ENCODE results near the gene GORASP2. TPM values are rescaled to one million over a fixed set of nuclear protein-coding genes. Genes with fewer than 3 reads are reported as not detected.
A peak's percentile ranks its signal among the peaks of the same experiment; 100 is the strongest.

Gene GORASP2
- polyA plus RNA-seq, 1 experiment, result 222 TPM

DNA sequence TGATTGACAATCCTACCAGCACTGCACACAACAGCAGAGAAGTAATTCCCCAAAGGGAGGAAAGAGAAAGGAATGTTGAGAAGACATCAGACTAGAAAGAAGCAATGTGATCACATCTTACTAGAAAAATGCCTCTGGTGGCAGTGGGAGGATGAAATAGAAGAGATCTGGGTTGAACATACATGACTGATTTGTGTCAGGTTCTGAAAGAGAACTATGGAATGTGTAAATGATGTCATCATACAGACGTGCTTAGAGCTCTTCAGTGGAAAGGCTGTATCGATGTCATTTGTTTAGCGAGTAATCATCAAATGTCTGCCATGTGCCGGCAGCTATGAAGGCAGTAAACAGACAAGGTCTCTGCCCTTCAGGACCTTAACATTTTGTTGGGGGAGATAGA lies 24.9 kb downstream of the GORASP2 start:
- H3K27ac ChIP-seq (ENCODE audit: low read depth, low read length), result no peak overlapping the region
- no peaks in the 10 kb centered on the region for H3K27me3 ChIP-seq (ENCODE audit: control insufficient read depth, insufficient read depth, low read length)
- no peaks in the 10 kb centered on the region for H3K9me3 ChIP-seq (ENCODE audit: control insufficient read depth, insufficient read depth, low read length)
- ChIA-PET POLR2A (interaction anchor here (0.6 kb wide), 1 partner anchor 938 kb away, joined by 3 read pairs; no protein-coding TSS in a partner anchor), CTCF (no interaction called here)
- TF ChIP-seq, protein P1, sequence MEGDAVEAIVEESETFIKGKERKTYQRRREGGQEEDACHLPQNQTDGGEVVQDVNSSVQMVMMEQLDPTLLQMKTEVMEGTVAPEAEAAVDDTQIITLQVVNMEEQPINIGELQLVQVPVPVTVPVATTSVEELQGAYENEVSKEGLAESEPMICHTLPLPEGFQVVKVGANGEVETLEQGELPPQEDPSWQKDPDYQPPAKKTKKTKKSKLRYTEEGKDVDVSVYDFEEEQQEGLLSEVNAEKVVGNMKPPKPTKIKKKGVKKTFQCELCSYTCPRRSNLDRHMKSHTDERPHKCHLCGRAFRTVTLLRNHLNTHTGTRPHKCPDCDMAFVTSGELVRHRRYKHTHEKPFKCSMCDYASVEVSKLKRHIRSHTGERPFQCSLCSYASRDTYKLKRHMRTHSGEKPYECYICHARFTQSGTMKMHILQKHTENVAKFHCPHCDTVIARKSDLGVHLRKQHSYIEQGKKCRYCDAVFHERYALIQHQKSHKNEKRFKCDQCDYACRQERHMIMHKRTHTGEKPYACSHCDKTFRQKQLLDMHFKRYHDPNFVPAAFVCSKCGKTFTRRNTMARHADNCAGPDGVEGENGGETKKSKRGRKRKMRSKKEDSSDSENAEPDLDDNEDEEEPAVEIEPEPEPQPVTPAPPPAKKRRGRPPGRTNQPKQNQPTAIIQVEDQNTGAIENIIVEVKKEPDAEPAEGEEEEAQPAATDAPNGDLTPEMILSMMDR (IDR thresholded peaks at IDR 0.05; ENCODE audit: low read depth, low read length), result no peak
- no peak overlapping the region for H3K4me3 ChIP-seq (ENCODE audit: low read depth, low read length)
- no peak for DNase-seq (ENCODE audit: low read depth, low spot score)

DNA sequence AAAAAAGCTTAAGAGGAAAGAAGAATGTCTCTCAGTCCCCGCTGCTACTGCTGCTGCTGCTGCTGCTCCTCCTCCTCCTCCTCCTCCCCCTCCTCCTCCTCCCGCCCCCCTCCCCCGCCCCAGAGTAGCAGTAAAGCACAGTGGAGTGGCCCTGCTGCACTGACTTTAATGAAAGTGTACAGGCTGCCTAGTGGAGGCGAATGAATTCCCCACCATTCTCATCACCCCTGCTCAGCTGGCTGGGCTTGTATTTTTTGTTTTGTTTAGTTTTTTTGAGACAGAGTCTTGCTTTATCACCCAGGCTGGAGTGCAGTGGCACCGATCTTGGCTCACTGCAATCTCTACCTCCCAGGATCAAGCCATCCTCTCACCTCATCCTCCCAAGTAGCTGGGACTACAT lies 34.3 kb downstream of the GORASP2 start:
- no peak overlapping the region for H3K27ac ChIP-seq (ENCODE audit: low read depth, low read length)
- H3K9me3 ChIP-seq (ENCODE audit: control insufficient read depth, insufficient read depth, low read length), result no peaks in the 10 kb centered on the region
- no peak overlapping the region for H3K4me3 ChIP-seq (ENCODE audit: low read depth, low read length)
- TF ChIP-seq, protein P1 (IDR thresholded peaks at IDR 0.05; ENCODE audit: low read depth, low read length), result no peak
- CTCF ChIA-PET, result interaction anchor here (0.6 kb wide), 1 partner anchor 275 kb away, joined by 7 read pairs; no protein-coding TSS in a partner anchor
- H3K27me3 ChIP-seq (ENCODE audit: control insufficient read depth, insufficient read depth, low read length), result no peaks in the 10 kb centered on the region
- no peak for DNase-seq (ENCODE audit: low read depth, low spot score)
- POLR2A ChIA-PET, result no interaction called here

DNA sequence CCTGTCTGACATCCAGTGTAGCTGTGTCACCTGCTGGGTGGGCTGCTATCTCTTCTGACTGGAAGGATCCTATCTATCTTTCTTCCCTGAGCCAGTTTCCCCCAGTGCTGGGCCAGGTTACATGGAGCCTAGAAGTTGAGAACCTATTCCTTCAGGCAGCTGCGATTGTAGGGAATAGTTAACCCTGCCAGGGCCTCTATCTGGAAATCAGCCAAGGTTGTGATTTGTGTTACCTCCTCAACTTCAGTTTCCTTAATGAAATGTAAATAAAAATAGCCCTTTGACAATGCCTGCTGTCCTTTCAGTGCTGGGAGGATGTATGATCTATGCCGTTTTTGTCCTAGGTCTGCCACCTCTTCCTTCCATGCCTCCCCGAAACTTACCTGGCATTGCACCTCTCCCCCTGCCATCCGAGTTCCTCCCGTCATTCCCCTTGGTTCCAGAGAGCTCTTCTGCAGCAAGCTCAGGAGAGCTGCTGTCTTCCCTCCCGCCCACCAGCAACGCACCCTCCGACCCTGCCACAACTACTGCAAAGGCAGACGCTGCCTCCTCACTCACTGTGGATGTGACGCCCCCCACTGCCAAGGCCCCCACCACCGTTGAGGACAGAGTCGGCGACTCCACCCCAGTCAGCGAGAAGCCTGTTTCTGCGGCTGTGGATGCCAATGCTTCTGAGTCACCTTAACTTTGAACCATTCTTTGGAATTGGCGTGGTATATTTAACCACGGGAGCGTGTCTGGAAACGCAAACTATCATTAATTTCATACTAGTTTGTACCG lies 36.6 kb downstream of the GORASP2 start:
- POLR2A ChIA-PET, result no interaction called here
- CTCF ChIA-PET, result interaction anchor here (1.0 kb wide), 1 partner anchor 36 kb away, joined by 3 read pairs; the partner anchor contains the start of gene GORASP2

DNA sequence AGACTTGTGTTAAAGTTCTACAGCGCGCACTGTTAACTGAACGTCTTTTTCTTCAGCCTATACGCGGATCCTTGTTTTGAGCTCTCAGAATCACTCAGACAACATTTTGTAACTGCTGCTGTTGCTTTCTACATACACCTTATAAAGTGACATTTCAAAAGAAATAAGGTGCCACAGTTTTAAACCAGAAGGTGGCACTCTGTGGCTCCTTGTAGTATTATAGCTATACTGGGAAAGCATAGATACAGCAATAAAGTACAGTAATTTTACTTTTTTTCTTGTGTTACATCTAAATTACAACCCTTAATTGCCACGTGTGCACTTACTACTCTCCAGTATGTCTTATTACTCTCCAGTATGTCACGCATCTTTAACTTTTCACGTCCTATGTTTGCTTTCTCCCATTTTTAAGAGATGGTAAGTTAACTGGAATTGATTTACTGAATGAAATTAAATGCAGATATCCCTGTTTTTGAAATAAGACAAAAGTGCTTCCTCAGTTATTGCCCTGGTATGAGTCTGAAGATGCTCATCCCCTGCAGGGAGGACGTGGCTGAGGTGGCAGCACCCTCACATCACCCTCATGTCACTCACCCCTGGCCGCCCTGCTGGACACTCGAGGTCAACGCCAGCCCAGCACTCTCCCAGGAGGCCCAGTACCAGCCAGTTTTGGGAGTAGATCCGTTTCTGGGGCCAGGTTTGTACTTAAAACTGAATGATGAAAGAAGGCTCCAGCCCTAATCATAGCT lies 37.8 kb downstream of the GORASP2 start:
- H3K27me3 ChIP-seq (ENCODE audit: control insufficient read depth, insufficient read depth, low read length), result no peaks in the 10 kb centered on the region
- no peak overlapping the region for H3K27ac ChIP-seq (ENCODE audit: low read depth, low read length)
- ChIA-PET CTCF (interaction anchor here (0.6 to 1.1 kb wide), 3 partner anchors 10 to 21 kb away, joined by 3 to 6 read pairs (median 3); no protein-coding TSS in a partner anchor), POLR2A (no interaction called here)
- DNase-seq (ENCODE audit: low read depth, low spot score), result no peak
- H3K9me3 ChIP-seq (ENCODE audit: control insufficient read depth, insufficient read depth, low read length), result no peaks in the 10 kb centered on the region
- H3K4me3 ChIP-seq (ENCODE audit: low read depth, low read length), result no peak overlapping the region
- TF ChIP-seq, protein P1 (IDR thresholded peaks at IDR 0.05; ENCODE audit: low read depth, low read length), result peak; percentile 31; the same call in 1 of the 2 replicates

More for the DNA sequence above, 36.6 kb downstream of the GORASP2 start:
- TF ChIP-seq, protein P1 (IDR thresholded peaks at IDR 0.05; ENCODE audit: low read depth, low read length), result no peak
- Histone ChIP-seq H3K4me3 (ENCODE audit: low read depth, low read length) (no peak overlapping the region), H3K27me3 (ENCODE audit: control insufficient read depth, insufficient read depth, low read length) (no peaks in the 10 kb centered on the region), H3K9me3 (ENCODE audit: control insufficient read depth, insufficient read depth, low read length) (no peaks in the 10 kb centered on the region), H3K27ac (ENCODE audit: low read depth, low read length) (no peak overlapping the region)
- no peak for DNase-seq (ENCODE audit: low read depth, low spot score)
